Colonic mucosa (tissue), 4 donors: Measurements from ENCODE around the gene MCCC1. TPM values are rescaled to one million over a fixed set of nuclear protein-coding genes. Genes with fewer than 3 reads are reported as not detected.
"Not testable (repeated sequence)": the region's sequence is repeated elsewhere in the genome, so short reads cannot be mapped to it uniquely, and the experiment has no call there.

Source experiments
- DNase-seq: peaks from one replicate; pipeline ENCODE4 v3.0.0-alpha.2; 2020
- H3K27ac ChIP-seq: fragments of 200-600 bp; one replicate; pipeline ENCODE4 v1.8.0; 2021
- H3K27me3 ChIP-seq: fragments of 200-600 bp; one replicate; pipeline ENCODE4 v1.8.0; 2021
- H3K36me3 ChIP-seq: fragments of 200-600 bp; one replicate; pipeline ENCODE4 v1.8.0; 2021
- H3K4me1 ChIP-seq: fragments of 200-600 bp; one replicate; pipeline ENCODE4 v1.8.0; 2021; ENCODE audit warnings: mild to moderate bottlenecking
- H3K4me3 ChIP-seq: fragments of 200-600 bp; one replicate; pipeline ENCODE4 v1.8.0; 2021
- H3K9ac ChIP-seq, 2 donors: one replicate each; pipeline ENCODE4 v1.7.0; 2013; ENCODE audit warnings: control low read depth in 2 of 2, low read depth in 2 of 2, low read length in 2 of 2
- H3K9me3 ChIP-seq: fragments of 200-600 bp; one replicate; pipeline ENCODE4 v1.8.0; 2021
- intact Hi-C: fragments of 100-400 bp; cut with DNase I; formaldehyde crosslinking; loops from one replicate; pipeline ENCODE4 v1.14.1; 2022
- total RNA-seq, 2 donors: library from RNA; stranded (reverse); fragmentation: NEBNext Ultra II Directional in 1 of 2; extraction: Animal tissue kit (Norgen Biotek cat#: 25700) in 1 of 2; gene quantifications; one replicate each; pipeline ENCODE4 v1.2.1, GENCODE V29; 2021
- TF ChIP-seq, protein P1 (sequence below): fragments of 200-600 bp; IDR thresholded peaks from one replicate; pipeline ENCODE4 v1.8.0; 2022; ENCODE audit warnings: antibody characterized with exemption, mild to moderate bottlenecking
- donor health status: healthy.
- donor health status: DM: no; HTN: no; CAD: no.
- donor health status: DM: no; HTN: no; CAD: no.

Gene MCCC1
- total RNA-seq, 2 donors from 2014 or later = 24.9 to 27.2 TPM

GRCh38 chr3:183074881-183075280, 24.4 kb downstream of the MCCC1 start:
- no peak for DNase-seq
- Histone ChIP-seq H3K9me3 (no peaks in the 10 kb centered on the region), H3K27ac (no peak overlapping the region), H3K27me3 (no peaks in the 10 kb centered on the region), H3K4me3 (no peak overlapping the region), H3K4me1 (no peaks in the 10 kb centered on the region), H3K9ac (no peak overlapping the region), H3K36me3 (peaks cover 2% of the 10 kb centered on the region)
- TF ChIP-seq, protein P1, sequence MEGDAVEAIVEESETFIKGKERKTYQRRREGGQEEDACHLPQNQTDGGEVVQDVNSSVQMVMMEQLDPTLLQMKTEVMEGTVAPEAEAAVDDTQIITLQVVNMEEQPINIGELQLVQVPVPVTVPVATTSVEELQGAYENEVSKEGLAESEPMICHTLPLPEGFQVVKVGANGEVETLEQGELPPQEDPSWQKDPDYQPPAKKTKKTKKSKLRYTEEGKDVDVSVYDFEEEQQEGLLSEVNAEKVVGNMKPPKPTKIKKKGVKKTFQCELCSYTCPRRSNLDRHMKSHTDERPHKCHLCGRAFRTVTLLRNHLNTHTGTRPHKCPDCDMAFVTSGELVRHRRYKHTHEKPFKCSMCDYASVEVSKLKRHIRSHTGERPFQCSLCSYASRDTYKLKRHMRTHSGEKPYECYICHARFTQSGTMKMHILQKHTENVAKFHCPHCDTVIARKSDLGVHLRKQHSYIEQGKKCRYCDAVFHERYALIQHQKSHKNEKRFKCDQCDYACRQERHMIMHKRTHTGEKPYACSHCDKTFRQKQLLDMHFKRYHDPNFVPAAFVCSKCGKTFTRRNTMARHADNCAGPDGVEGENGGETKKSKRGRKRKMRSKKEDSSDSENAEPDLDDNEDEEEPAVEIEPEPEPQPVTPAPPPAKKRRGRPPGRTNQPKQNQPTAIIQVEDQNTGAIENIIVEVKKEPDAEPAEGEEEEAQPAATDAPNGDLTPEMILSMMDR = no peak
- intact Hi-C loops = no loop called here

DNA sequence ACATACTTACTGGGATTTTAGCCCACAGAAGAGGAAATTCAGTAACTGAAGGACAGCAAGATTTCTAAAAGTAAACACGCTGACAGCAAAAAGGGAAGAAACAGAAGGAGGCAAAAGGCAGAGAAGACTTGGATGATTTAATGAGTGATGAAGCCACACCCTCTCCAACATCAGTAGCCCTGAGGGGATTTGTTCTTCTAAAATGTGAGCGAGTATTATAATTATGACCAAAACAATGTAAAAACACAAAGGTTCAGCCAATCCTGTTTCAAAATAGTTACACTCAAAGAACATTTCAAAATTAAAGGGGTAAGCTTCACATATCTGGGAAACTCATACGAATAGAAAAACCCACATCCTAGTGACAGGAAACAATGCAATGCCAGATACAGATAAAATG, 25.0 kb downstream of the MCCC1 start:
- peaks cover 8% of the 10 kb centered on the region for H3K36me3 ChIP-seq

DNA sequence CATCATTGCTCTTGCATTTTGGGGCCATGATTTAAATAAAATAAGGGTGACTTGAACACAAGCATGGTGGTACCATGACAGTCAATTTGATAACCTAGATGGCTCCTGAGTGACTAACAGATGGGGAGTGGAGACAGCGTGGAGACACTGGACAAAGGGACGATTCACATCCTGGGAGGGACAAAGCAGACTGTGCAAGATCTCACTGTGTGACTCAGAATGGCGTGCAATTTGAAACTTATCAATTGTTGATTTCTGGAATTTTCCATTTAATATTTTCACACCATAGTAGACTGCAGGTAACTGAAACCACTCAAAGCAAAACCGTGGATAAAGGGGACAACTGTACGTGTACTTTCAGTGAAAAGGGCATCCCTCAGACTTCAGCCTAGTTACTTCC, 25.5 kb downstream of the MCCC1 start:
- Histone ChIP-seq H3K9me3 (no peaks in the 10 kb centered on the region), H3K27me3 (no peaks in the 10 kb centered on the region), H3K9ac (no peak overlapping the region), H3K36me3 (peaks cover 8% of the 10 kb centered on the region), H3K4me3 (no peak overlapping the region), H3K4me1 (no peaks in the 10 kb centered on the region), H3K27ac (no peak overlapping the region)
- intact Hi-C loops = no loop called here
- TF ChIP-seq, protein P1 = no peak
- DNase-seq = no peak

More for the DNA sequence above, 25.0 kb downstream of the MCCC1 start:
- DNase-seq = no peak
- Histone ChIP-seq H3K9ac (no peak overlapping the region), H3K27me3 (no peaks in the 10 kb centered on the region), H3K27ac (no peak overlapping the region), H3K4me3 (no peak overlapping the region), H3K4me1 (no peaks in the 10 kb centered on the region), H3K9me3 (no peaks in the 10 kb centered on the region)
- TF ChIP-seq, protein P1 = no peak
- intact Hi-C loops = no loop called here

- Histone ChIP-seq H3K36me3 (peaks cover 8% of the 10 kb centered on the region), H3K9ac (no peak overlapping the region), H3K9me3 (no peaks in the 10 kb centered on the region), H3K27me3 (no peaks in the 10 kb centered on the region), H3K27ac (no peak overlapping the region), H3K4me1 (no peaks in the 10 kb centered on the region), H3K4me3 (no peak overlapping the region)
- intact Hi-C loops = no loop called here
- no peak for DNase-seq
- TF ChIP-seq, protein P1 = no peak
These were observed 28.4 kb downstream of the MCCC1 start for GRCh38 chr3:183070892-183071291.

DNA sequence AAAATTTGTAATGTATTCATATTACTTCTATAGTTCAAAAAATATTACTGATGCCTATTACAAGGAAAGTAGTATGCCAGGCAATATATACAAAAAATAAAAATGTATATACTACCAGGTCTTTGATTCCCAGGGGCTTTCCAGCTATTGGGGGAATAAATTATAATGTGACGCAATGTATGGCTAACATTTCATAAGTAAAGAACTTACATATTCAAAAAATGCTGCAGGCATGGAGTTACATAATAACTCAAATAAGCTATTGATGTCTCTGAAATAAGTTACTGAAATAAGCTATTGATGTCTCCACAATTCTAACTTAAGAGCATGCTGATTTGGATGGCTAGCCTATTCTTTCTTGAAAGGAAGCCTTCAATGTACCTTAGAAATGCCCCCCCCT, 30.2 kb downstream of the MCCC1 start:
- intact Hi-C loops = no loop called here
- Histone ChIP-seq H3K4me1 (no peaks in the 10 kb centered on the region), H3K4me3 (no peak overlapping the region), H3K27me3 (no peaks in the 10 kb centered on the region), H3K9me3 (no peaks in the 10 kb centered on the region), H3K36me3 (peaks cover 8% of the 10 kb centered on the region), H3K27ac (no peak overlapping the region), H3K9ac (no peak overlapping the region)
- no peak for DNase-seq
- TF ChIP-seq, protein P1 = no peak

DNA sequence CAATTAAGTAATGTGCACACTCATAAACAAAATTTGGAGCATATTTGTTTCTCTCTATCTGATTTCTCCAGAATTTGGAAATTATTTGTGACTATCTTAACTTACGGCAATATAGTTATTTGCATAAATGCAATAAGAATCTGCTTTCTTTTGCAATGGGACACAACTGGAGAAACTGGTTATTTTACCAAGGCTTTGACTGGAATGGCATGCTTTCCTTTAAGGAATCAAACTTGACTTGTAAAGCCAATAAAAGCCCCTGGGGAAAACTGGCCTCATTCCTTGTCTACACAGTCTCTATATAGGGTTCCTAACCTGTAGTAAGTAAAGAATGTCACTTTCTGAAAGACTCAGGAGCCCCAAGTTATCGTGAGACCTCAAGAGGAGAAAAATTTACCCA, 32.4 kb downstream of the MCCC1 start:
- H3K9me3 ChIP-seq, H3K9ac ChIP-seq, intact Hi-C loops, H3K27ac ChIP-seq, H3K4me1 ChIP-seq, H3K27me3 ChIP-seq, H3K36me3 ChIP-seq, DNase-seq, H3K4me3 ChIP-seq: not testable (repeated sequence)
